ENCODE data around the gene TRPV2. TPM values are rescaled to one million over a fixed set of nuclear protein-coding genes. Genes with fewer than 3 reads are reported as not detected.

The TRPV2 gene
- total RNA-seq, 1 donor from 2014 or later: 0.26 TPM

- H3K27me3 ChIP-seq (ENCODE audit: control insufficient read depth, insufficient read depth, low read length): peaks cover 3% of the 10 kb centered on the region
- no peak overlapping the region for H3K4me3 ChIP-seq (ENCODE audit: low read depth, low read length)
- no peak for DNase-seq (ENCODE audit: low read depth)
- TF ChIP-seq CTCF (IDR thresholded peaks at IDR 0.05; ENCODE audit: insufficient read depth, low read length, severe bottlenecking): no peak
- FAIRE-seq: no peak
- H3K36me3 ChIP-seq (ENCODE audit: control insufficient read depth, insufficient read depth, low read length): no peaks in the 10 kb centered on the region
Measured at GRCh38 chr17:16475179-16475704, 59.9 kb downstream of the TRPV2 start.

- peak; percentile 61 for DNase-seq (ENCODE audit: low read depth)
Measured at GRCh38 chr17:16477255-16477654, 61.9 kb downstream of the TRPV2 start.

GRCh38 chr17:16477666-16478065, 62.3 kb downstream of the TRPV2 start:
- FAIRE-seq (no peak), DNase-seq (ENCODE audit: low read depth) (no peak)
- no peaks in the 10 kb centered on the region for H3K36me3 ChIP-seq (ENCODE audit: control insufficient read depth, insufficient read depth, low read length)
- TF ChIP-seq CTCF (IDR thresholded peaks at IDR 0.05; ENCODE audit: insufficient read depth, low read length, severe bottlenecking): no peak
- H3K27me3 ChIP-seq (ENCODE audit: control insufficient read depth, insufficient read depth, low read length): peaks cover 4% of the 10 kb centered on the region
- no peak overlapping the region for H3K4me3 ChIP-seq (ENCODE audit: low read depth, low read length)

More at GRCh38 chr17:16477255-16477654, 61.9 kb downstream of the TRPV2 start:
- no peaks in the 10 kb centered on the region for H3K36me3 ChIP-seq (ENCODE audit: control insufficient read depth, insufficient read depth, low read length)
- FAIRE-seq: no peak
- H3K4me3 ChIP-seq (ENCODE audit: low read depth, low read length): no peak overlapping the region
- no peak for TF ChIP-seq CTCF (IDR thresholded peaks at IDR 0.05; ENCODE audit: insufficient read depth, low read length, severe bottlenecking)
- peaks cover 2% of the 10 kb centered on the region for H3K27me3 ChIP-seq (ENCODE audit: control insufficient read depth, insufficient read depth, low read length)

GRCh38 chr17:16478649-16479048, 63.3 kb downstream of the TRPV2 start:
- Histone ChIP-seq H3K36me3 (ENCODE audit: control insufficient read depth, insufficient read depth, low read length) (no peaks in the 10 kb centered on the region), H3K4me3 (ENCODE audit: low read depth, low read length) (no peak overlapping the region), H3K27me3 (ENCODE audit: control insufficient read depth, insufficient read depth, low read length) (peaks cover 9% of the 10 kb centered on the region)
- TF ChIP-seq CTCF (IDR thresholded peaks at IDR 0.05; ENCODE audit: insufficient read depth, low read length, severe bottlenecking): no peak
- FAIRE-seq: no peak
- no peak for DNase-seq (ENCODE audit: low read depth)

GRCh38 chr17:16479264-16479663, 63.9 kb downstream of the TRPV2 start:
- Histone ChIP-seq H3K27me3 (ENCODE audit: control insufficient read depth, insufficient read depth, low read length) (peaks cover 9% of the 10 kb centered on the region), H3K36me3 (ENCODE audit: control insufficient read depth, insufficient read depth, low read length) (no peaks in the 10 kb centered on the region), H3K4me3 (ENCODE audit: low read depth, low read length) (no peak overlapping the region)
- DNase-seq (ENCODE audit: low read depth): no peak
- TF ChIP-seq CTCF (IDR thresholded peaks at IDR 0.05; ENCODE audit: insufficient read depth, low read length, severe bottlenecking): no peak
- no peak for FAIRE-seq

- H3K4me3 ChIP-seq (ENCODE audit: low read depth, low read length): no peak overlapping the region
- TF ChIP-seq CTCF (IDR thresholded peaks at IDR 0.05; ENCODE audit: insufficient read depth, low read length, severe bottlenecking): no peak
- no peaks in the 10 kb centered on the region for H3K36me3 ChIP-seq (ENCODE audit: control insufficient read depth, insufficient read depth, low read length)
- peaks cover 9% of the 10 kb centered on the region for H3K27me3 ChIP-seq (ENCODE audit: control insufficient read depth, insufficient read depth, low read length)
- FAIRE-seq (peak; percentile 7), DNase-seq (ENCODE audit: low read depth) (no peak)
Measured at GRCh38 chr17:16480995-16481394, 65.6 kb downstream of the TRPV2 start.
